Cardiac fibroblast (primary cell): ENCODE data around the gene LY6G5B.
A peak's percentile ranks its signal among the peaks of the same experiment; 100 is the strongest.

ENCODE experiments used
- DNase-seq, 2 donors: peaks; one replicate each; pipeline versions ENCODE4 v3.0.0 to v3.0.0-alpha.2; 2010; ENCODE audit warnings: low read depth in 2 of 2
- H3K4me3 ChIP-seq, 2 donors: replicated peaks in 1 of 2; 1 replicate in 1 of 2; 2 replicates in 1 of 2; pipeline ENCODE4 v1.5.1; 2011; ENCODE audit warnings: low read depth in 2 of 2, low read length in 2 of 2, mild to moderate bottlenecking in 2 of 2, moderate library complexity in 1 of 2
- TF ChIP-seq, protein P1 (sequence below): IDR thresholded peaks from one replicate; pipeline ENCODE4 v1.5.1; 2011; ENCODE audit warnings: low read depth, mild to moderate bottlenecking, low read length, inconsistent platforms

The LY6G5B gene

DNA sequence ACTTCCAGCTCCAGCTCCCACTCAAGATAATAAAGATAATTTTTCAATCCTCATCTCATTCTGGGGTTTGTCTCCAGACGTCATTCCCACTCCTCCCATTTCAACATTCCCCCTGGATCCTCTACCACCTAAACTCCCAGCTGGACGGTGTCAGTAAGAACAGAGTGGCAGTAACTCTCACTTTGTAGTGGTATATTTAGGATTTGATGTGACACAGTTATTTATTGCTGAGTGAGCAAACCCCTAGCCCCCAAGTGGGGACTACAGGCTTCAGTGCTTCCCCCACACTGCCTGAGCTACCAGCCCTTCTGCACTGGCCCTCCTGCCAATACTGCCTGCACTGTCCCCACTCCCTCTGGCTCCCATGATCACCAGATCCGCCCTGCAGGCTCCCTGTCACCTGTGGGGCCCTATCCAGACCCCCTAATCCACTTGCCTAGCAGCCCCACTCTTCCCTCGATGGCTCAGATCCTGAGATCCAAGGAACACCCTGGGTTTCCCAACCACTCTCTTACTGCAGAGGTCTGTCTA, 11.6 kb upstream of the LY6G5B start:
- DNase-seq = no peak
- H3K4me3 ChIP-seq = no peak overlapping the region
- TF ChIP-seq, protein P1, sequence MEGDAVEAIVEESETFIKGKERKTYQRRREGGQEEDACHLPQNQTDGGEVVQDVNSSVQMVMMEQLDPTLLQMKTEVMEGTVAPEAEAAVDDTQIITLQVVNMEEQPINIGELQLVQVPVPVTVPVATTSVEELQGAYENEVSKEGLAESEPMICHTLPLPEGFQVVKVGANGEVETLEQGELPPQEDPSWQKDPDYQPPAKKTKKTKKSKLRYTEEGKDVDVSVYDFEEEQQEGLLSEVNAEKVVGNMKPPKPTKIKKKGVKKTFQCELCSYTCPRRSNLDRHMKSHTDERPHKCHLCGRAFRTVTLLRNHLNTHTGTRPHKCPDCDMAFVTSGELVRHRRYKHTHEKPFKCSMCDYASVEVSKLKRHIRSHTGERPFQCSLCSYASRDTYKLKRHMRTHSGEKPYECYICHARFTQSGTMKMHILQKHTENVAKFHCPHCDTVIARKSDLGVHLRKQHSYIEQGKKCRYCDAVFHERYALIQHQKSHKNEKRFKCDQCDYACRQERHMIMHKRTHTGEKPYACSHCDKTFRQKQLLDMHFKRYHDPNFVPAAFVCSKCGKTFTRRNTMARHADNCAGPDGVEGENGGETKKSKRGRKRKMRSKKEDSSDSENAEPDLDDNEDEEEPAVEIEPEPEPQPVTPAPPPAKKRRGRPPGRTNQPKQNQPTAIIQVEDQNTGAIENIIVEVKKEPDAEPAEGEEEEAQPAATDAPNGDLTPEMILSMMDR = no peak

DNA sequence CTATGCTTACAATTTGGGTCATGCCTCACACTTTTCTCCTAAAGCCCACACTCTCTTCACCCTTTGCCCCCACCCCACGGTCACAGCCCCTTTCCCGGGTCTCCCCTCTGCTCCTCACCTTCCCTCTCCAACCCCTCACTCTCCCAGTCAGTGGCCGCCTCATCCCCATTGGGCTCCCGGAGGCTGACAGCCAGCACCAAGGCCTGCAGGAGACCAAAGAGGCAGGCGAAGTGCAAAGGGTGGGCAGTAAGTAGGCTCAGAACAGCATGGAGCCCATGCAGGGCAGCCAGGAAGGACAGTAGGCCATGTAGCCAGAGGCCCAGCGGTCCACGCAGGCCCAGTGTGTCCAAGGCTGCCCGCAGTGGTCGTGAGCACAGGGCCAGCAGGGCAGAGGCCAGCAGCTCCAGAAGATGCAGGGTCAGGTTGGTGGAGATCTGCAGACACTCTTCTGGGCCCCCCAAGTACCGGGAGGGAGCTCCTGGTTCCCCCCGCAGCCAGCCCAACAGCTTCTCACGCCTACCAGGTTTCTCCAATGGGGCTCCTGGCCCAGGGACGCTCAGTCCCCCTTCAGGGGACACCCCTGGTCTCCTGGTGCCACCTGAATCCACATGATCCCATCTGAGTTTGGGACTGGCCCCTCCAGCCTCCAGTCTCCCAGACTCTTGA, 10.7 kb upstream of the LY6G5B start:
- peak overlapping the region; percentile 88 to 95 for H3K4me3 ChIP-seq
- DNase-seq = no peak
- TF ChIP-seq, protein P1 = no peak

DNA sequence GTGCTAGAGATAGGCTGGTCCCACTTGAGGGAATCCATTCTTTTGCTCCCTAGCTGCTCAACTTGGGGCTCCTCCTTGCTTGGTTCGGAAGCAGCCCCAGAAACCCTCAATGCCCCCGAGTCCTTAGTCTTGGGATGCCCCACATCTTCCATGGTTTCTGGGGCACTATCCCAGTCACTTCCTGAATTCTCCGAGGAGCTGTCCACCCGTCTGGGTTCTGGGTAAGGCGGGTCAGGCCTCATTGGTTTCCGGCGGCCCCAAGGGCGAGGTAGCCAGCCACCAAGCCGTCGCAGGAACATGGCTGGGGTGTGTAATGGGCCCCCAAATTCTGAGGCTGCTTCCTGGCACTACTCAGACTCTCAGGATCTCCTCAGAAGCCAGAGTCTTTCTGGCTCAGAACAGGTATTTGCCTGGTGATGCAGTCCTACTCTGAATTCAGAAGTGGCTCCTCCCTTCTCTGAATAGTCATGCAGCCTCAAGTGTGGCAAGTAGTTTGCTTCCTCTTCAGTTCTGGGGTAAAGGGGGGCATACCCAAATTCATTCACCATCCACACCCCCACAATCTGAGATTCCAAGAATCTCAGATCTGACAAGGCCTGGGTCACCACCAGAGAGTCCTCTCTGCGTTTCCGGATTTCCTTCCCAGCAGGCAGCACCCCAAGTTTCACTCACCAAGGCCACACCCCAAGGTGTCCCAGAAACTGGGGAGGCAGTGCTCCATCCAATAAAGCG, 10.0 kb upstream of the LY6G5B start:
- peak overlapping the region; percentile 88 to 95 for H3K4me3 ChIP-seq
- TF ChIP-seq, protein P1 = no peak
- peak; percentile 21 to 45 for DNase-seq

DNA sequence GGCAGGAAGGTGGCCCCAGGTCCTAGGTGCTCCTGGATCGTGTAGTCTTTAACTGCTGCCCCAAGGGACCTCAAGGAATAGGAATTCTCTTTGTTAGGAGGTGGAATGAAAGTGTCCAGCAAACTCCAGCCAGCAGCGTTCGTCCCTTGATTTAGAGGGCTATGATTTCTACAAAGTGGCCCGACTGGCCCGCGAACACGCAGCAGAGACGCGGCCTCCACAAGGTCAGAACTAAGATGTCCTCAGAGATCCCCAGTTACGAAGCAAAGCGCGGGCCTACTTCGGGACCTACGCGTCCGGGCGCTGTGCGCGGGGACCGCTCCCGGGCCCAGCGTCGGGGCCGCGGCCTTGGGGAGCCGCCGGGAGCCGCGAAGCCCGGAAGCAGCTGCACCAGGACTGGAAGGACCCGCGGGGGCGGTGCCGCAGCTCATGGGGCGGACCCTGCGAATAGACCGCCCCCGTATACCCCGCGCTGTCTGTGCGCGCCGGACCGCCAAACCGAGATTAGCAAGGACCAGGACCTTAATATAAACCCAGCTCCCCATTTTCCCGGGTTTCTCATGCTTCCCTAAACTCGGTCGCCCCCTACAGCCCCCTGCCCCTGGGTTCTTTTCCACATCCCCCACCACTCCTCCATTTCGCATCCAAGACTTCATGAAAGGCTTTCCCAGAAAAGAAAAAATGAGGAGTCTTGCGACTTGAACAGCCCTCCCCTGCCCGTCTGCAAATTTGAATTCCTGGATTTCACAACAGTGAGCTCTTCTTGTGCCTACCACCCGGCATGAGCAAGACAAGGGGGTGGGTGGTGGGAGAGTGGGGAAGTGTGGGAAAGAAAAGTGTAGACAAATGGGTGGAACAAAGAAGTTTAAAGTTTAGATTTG, 9.2 kb upstream of the LY6G5B start, which contains the start of gene C6orf47:
Gene C6orf47 (minus strand): TSS at position 398 of the 881 bp plus-strand sequence. CDS start 831 bp downstream, outside the sequence.
- peak; percentile 78 to 87 for DNase-seq
- TF ChIP-seq, protein P1 = no peak
- H3K4me3 ChIP-seq = peak within 1 kb of the TSS; percentile 88 to 95

DNA sequence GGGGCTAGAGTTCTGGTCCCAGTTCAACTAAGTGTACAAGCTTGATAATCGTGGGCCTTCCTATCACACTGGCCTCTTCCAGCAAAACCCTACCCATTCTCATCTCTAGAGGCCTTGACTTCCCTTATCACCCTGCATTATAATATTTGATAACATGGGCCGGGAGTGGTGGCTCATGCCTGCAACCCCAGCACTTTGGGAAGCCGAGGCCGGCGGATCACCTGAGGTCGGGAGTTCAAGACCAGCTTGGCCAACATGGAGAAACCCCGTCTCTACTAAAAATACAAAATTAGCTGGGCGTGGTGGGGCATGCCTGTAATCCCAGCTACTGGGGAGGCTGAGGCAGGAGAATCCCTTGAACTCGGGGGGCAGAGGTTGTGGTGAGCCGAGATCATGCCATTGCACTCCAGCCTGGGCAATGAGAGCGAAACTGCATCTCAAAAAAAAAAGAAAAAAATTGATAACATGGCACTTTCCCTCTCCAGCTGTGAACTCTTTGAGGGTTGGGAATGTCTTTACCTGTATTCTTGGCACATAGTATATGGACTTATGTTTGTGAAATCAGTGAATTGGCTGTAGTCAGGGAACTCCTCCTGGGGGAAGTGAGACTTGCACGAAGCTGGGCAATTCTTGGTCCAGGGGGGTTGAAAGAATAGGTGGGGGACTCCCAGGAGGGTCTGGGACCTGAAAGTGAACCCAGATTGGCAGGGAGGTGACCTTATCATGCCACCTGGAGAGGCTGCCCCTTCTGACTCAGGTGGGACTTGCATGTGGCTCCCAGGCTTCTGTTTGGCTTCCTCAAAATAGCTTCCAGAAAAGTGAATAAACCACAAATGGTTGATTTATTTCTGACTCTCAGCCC, 8.3 kb upstream of the LY6G5B start:
- DNase-seq = no peak
- H3K4me3 ChIP-seq = no peak overlapping the region
- TF ChIP-seq, protein P1 = no peak
